Activated CD8-positive, alpha-beta T cell treated with anti-CD3 and anti-CD28 coated beads, Interleukin-2, amount 10 ng/mL, durations not matched to agents 7 days and 5 days (primary cell): ENCODE results near the gene POU2AF2. TPM values are rescaled to one million over a fixed set of nuclear protein-coding genes. Genes with fewer than 3 reads are reported as not detected.
"Not testable (repeated sequence)": the region's sequence is repeated elsewhere in the genome, so short reads cannot be mapped to it uniquely, and the experiment has no call there.

Experiments used
- ATAC-seq: fragments of 150-1000 bp; cut with Tn5 transposase; one replicate; pipeline ENCODE4 v1.10.0; 2021; ENCODE audit warnings: moderate library complexity
- CTCF ChIA-PET: fragments of 350-600 bp; sonication (Branson Sonifier 250); formaldehyde crosslinking; loops from one replicate; lab custom pipeline; 2021; ENCODE audit warnings: antibody characterized with exemption; lab: Charles Lee
- POLR2A ChIA-PET: fragments of 350-600 bp; sonication (Branson Sonifier 250); formaldehyde crosslinking; loops from one replicate; lab custom pipeline; 2021; ENCODE audit warnings: antibody characterized with exemption; lab: Charles Lee
- DNase-seq: peaks from one replicate; pipeline ENCODE4 v3.0.0-alpha.2; 2020
- H3K27ac Mint-ChIP-seq: one replicate; pipeline ENCODE4 v1.8.0; 2021; ENCODE audit warnings: mild to moderate bottlenecking, mixed read lengths
- H3K27me3 Mint-ChIP-seq: one replicate; pipeline ENCODE4 v1.8.0; 2021; ENCODE audit warnings: low read depth, mixed read lengths
- H3K36me3 Mint-ChIP-seq: one replicate; pipeline ENCODE4 v1.8.0; 2021; ENCODE audit warnings: low read depth, mixed read lengths
- H3K4me1 Mint-ChIP-seq: one replicate; pipeline ENCODE4 v1.8.0; 2021; ENCODE audit warnings: low read depth, mixed read lengths
- H3K4me3 Mint-ChIP-seq: one replicate; pipeline ENCODE4 v1.8.0; 2021; ENCODE audit warnings: mild to moderate bottlenecking, mixed read lengths
- H3K9me3 Mint-ChIP-seq: one replicate; pipeline ENCODE4 v1.8.0; 2022; ENCODE audit warnings: mixed read lengths; ENCODE audit not compliant: insufficient read depth
- total RNA-seq, 2 experiments: library from RNA; stranded (reverse); gene quantifications; one replicate each; pipeline ENCODE4 v1.2.3, GENCODE V29; 2021

POU2AF2 gene
- total RNA-seq, 2 experiments from 2014 or later = not detected

DNA sequence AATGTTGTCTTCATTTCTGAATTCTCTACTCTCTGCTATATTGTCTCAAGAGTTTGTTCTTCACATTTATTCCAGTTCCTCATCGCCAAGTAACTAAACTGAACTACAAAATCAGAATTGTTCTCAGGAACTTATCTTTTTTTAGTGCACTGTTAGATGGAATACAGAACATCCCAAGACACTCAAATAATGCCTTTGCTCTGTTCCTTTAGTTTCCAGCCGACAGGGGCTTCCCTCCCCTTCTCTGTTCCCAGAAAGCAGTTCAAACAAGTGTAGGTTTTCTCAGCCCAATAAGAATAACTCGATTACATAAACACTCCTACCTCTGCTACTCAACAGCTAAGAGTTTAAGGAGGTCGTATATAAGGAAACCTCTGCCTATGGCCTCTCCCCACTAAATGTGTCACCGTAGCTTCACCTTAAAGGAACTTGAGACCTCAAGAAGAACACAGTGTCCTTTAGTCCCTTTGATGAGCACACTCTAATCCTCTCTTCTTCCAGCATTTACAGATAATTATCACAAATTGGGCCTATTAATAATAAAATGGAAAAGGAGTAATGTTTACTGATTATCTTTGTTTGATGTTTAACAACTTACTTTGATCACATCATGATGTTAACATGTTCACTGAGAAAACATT, 59.8 kb downstream of the POU2AF2 start:
- ChIA-PET CTCF (interaction anchor here (1.3 kb wide), 1 partner anchor 118 kb away, joined by 3 read pairs; no protein-coding TSS in a partner anchor), POLR2A (no interaction called here)

DNA sequence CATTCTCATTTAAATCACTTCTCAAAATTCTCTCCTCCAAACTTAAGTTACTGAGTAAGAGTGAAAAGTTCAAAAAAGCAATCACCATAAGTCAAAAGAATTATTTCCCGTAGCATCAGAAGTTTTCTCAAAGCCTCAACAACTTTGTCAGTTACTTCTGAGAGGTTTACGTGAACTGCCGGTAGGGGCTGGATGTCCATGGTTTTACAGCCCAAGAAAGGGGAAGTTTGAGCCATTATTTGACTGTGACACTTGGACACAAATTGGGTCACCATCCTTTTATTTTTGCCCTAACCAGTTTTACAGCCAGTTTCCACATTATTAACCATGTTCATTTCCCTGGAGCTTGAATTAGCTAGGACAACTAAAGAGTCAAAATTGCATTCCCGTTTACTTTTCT, 60.4 kb downstream of the POU2AF2 start:
- Mint-ChIP-seq H3K36me3 (no peaks in the 10 kb centered on the region), H3K27me3 (peaks cover 40% of the 10 kb centered on the region), H3K4me1 (no peaks in the 10 kb centered on the region), H3K27ac (no peak overlapping the region), H3K4me3 (no peak overlapping the region), H3K9me3 (no peaks in the 10 kb centered on the region)
- ChIA-PET CTCF (no interaction called here), POLR2A (no interaction called here)
- DNase-seq (no peak), ATAC-seq (no peak)

More for the DNA sequence above, 59.8 kb downstream of the POU2AF2 start:
- Mint-ChIP-seq H3K36me3 (no peaks in the 10 kb centered on the region), H3K27ac (no peak overlapping the region), H3K4me3 (no peak overlapping the region), H3K9me3 (no peaks in the 10 kb centered on the region), H3K27me3 (peaks cover 46% of the 10 kb centered on the region), H3K4me1 (no peaks in the 10 kb centered on the region)
- no peak for ATAC-seq
- DNase-seq = no peak

DNA sequence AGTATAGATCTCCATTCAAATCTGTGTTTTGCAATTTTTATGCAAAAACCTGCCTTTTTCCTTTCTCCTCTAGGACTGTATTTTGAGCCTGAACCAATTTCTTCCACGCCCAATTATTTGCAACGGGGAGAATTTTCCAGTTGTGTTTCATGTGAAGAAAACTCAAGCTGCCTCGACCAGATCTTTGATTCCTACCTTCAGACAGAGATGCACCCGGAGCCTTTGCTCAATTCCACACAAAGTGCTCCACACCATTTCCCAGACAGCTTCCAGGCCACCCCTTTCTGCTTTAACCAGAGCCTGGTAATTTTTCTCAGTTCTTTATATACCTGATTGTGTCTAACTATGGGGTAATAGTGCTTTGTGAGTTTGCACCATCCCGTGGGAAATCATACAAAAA, 60.8 kb downstream of the POU2AF2 start:
- no peaks in the 10 kb centered on the region for H3K4me1 Mint-ChIP-seq
- no peaks in the 10 kb centered on the region for H3K36me3 Mint-ChIP-seq
- no peaks in the 10 kb centered on the region for H3K9me3 Mint-ChIP-seq
- H3K27me3 Mint-ChIP-seq = peaks cover 37% of the 10 kb centered on the region
- no peak for DNase-seq
- no peak overlapping the region for H3K27ac Mint-ChIP-seq
- CTCF ChIA-PET = no interaction called here
- ATAC-seq = no peak
- no peak overlapping the region for H3K4me3 Mint-ChIP-seq
- POLR2A ChIA-PET = no interaction called here

GRCh38 chr11:111307472-111308108, 62.1 kb downstream of the POU2AF2 start:
- Mint-ChIP-seq H3K4me1 (no peaks in the 10 kb centered on the region), H3K36me3 (no peaks in the 10 kb centered on the region), H3K4me3 (no peak overlapping the region), H3K27me3 (peaks cover 26% of the 10 kb centered on the region), H3K27ac (no peak overlapping the region), H3K9me3 (no peaks in the 10 kb centered on the region)
- DNase-seq (no peak), ATAC-seq (no peak)
- ChIA-PET CTCF (no interaction called here), POLR2A (no interaction called here)

DNA sequence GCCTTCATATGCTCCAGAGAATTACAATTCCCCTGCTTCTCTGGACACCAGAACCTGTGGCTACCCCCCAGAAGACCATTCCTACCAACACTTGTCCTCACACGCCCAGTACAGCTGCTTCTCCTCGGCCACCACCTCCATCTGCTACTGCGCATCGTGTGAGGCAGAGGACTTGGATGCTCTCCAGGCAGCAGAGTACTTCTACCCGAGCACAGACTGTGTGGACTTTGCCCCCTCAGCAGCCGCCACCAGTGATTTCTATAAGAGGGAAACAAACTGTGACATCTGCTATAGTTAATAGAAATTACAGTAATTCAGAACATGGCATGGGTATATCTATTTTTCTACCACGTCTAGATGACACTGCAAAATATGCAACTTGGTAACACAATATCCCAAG, 62.6 kb downstream of the POU2AF2 start:
- ATAC-seq (no peak), DNase-seq (peak; percentile 6)
- Mint-ChIP-seq H3K9me3 (no peaks in the 10 kb centered on the region), H3K36me3 (no peaks in the 10 kb centered on the region), H3K4me3 (no peak overlapping the region), H3K27ac (no peak overlapping the region), H3K4me1 (no peaks in the 10 kb centered on the region), H3K27me3 (peaks cover 23% of the 10 kb centered on the region)
- ChIA-PET POLR2A (no interaction called here), CTCF (no interaction called here)

DNA sequence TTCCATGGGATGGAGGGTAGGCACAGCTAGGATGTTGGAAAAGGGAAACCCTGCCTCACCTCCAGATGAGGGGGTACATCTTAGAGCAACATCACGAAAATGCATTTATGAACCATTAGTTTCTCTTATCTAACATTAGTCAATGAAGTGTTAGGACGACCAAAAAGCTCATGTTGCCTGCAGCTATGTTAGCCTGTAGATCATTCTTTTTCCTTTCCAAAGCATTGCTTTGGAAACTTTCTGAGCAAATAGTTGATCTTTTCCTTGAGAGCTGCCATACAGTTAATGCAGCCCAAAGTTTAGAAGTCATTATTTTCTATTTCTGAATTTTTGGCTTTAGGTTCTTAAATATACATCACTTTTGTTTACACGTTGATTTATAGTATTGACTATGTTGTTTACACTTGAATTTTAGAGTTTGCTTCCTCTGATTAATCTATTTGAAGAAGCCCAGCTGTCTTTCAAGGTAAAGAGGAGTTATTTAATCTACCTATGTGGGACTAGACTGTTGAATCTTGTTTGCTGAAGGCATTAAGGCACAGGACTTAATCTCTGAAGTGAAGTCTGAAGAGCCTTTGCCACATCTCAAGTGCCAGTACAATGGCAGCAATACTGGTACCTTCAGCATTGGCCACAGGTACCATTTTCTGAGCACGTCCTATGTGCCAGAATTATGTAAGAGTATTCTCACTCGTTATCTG, 63.8 kb downstream of the POU2AF2 start:
- DNase-seq = peak; percentile 9
- H3K27ac Mint-ChIP-seq = no peak overlapping the region
- ATAC-seq = no peak
- POLR2A ChIA-PET = no interaction called here
- no peaks in the 10 kb centered on the region for H3K36me3 Mint-ChIP-seq
- CTCF ChIA-PET = interaction anchor here (0.8 kb wide), 1 partner anchor 119 kb away, joined by 3 read pairs; no protein-coding TSS in a partner anchor
- H3K9me3 Mint-ChIP-seq = no peaks in the 10 kb centered on the region
- peaks cover 23% of the 10 kb centered on the region for H3K27me3 Mint-ChIP-seq
- H3K4me1 Mint-ChIP-seq = no peaks in the 10 kb centered on the region
- H3K4me3 Mint-ChIP-seq = no peak overlapping the region

DNA sequence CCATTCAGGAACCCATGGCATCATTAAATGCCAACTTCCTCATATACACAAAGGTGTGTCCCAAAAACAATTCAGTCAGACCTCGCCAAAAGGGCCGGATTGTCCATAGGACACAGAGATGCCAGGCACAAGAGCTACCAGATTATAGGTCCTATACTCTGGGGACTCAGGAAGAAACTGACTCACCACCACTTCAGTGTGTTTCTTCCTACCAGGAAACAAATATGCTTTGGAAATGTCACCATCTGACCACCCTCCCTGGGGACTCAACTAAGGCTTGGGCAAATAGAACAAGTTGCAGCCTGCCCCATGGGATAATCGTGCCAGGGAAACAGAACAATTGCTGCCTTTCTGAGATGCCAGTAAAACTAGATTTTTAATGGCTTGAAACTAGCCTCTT, 64.6 kb downstream of the POU2AF2 start:
- no peaks in the 10 kb centered on the region for H3K9me3 Mint-ChIP-seq
- H3K4me1 Mint-ChIP-seq = no peaks in the 10 kb centered on the region
- no peaks in the 10 kb centered on the region for H3K36me3 Mint-ChIP-seq
- CTCF ChIA-PET = interaction anchor here (1.7 kb wide), 1 partner anchor 119 kb away, joined by 7 read pairs; no protein-coding TSS in a partner anchor
- POLR2A ChIA-PET = no interaction called here
- ATAC-seq = no peak
- H3K27ac Mint-ChIP-seq = no peak overlapping the region
- peak; percentile 7 for DNase-seq
- H3K27me3 Mint-ChIP-seq = peaks cover 21% of the 10 kb centered on the region
- H3K4me3 Mint-ChIP-seq = no peak overlapping the region

DNA sequence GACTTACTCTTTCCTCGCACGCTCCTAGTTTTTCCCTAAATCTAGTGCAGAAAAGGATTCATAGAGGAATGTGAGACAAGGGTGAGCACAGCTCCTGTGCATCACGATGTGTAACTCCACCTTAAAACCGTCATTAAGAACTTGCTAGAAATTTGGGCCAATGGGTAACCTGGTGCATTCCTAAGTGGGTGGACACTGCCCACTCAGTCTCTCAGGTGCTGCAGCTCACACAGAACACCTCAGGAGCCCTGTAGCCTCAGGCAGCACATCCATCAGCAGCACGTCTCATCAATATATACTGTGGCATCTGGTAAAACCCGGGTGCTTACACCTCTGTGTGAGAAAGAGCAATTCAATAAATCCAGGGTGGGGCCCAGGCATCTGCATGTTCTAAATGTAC, 65.2 kb downstream of the POU2AF2 start:
- Mint-ChIP-seq H3K36me3 (no peaks in the 10 kb centered on the region), H3K4me1 (no peaks in the 10 kb centered on the region), H3K27ac (no peak overlapping the region), H3K9me3 (no peaks in the 10 kb centered on the region), H3K27me3 (peaks cover 24% of the 10 kb centered on the region), H3K4me3 (no peak overlapping the region)
- CTCF ChIA-PET = interaction anchor here (1.7 kb wide), 1 partner anchor 119 kb away, joined by 7 read pairs; no protein-coding TSS in a partner anchor
- POLR2A ChIA-PET = no interaction called here
- peak; percentile 8 for DNase-seq
- no peak for ATAC-seq

DNA sequence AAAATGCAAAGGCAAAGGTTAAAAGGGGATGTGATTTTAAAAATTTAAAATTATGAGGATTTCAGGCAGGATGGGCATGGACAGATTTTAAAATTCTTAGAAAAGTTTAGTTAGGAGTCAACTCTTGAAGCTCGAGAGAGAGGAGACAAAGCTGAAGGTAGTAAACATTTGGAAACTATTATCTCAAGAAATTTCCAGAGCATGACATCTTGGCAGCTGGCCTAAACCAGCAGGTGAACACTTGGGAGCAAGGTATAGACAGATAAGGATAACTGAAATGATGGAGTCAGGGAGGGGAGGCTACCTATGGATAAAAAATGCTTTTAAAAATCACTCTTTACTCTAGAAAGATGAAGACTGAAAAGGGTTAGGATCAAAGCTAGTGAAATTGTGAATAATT, 66.6 kb downstream of the POU2AF2 start:
- Mint-ChIP-seq H3K4me1 (no peaks in the 10 kb centered on the region), H3K27ac (no peak overlapping the region), H3K4me3 (no peak overlapping the region), H3K9me3 (no peaks in the 10 kb centered on the region), H3K27me3 (peaks cover 25% of the 10 kb centered on the region), H3K36me3 (no peaks in the 10 kb centered on the region)
- ChIA-PET POLR2A (interaction anchor here (1.3 kb wide), 1 partner anchor 13 kb away, joined by 4 read pairs; the partner anchor contains the start of gene POU2AF3), CTCF (interaction anchor here (1.7 kb wide), 1 partner anchor 117 kb away, joined by 7 read pairs; no protein-coding TSS in a partner anchor)
- DNase-seq (no peak), ATAC-seq (no peak)

DNA sequence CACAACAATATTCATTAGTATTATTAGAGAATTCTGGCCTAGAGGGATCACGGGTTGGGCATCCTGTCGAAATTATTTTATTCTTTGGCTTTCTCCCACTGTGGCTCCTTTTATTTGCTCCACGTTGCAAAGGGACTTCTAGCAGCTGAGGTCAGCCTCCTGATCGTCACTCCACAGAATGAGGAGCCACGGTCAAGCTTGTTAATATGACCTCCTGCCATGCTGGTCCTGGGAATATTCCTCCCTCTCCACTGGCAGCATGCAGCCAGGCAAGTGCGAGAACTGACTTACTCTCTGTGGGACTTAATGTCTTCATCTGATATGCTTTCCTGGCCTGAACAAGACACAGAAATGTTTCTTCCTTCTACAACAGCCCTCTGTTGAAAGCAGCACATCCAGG, 73.8 kb downstream of the POU2AF2 start:
- Mint-ChIP-seq H3K27me3 (peaks cover 25% of the 10 kb centered on the region), H3K36me3 (no peaks in the 10 kb centered on the region), H3K9me3 (no peaks in the 10 kb centered on the region), H3K4me3 (no peak overlapping the region), H3K27ac (no peak overlapping the region), H3K4me1 (no peaks in the 10 kb centered on the region)
- CTCF ChIA-PET = interaction anchor here (1.2 kb wide), 1 partner anchor 109 kb away, joined by 3 read pairs; no protein-coding TSS in a partner anchor
- DNase-seq (peak; percentile 17), ATAC-seq (no peak)
- POLR2A ChIA-PET = no interaction called here

DNA sequence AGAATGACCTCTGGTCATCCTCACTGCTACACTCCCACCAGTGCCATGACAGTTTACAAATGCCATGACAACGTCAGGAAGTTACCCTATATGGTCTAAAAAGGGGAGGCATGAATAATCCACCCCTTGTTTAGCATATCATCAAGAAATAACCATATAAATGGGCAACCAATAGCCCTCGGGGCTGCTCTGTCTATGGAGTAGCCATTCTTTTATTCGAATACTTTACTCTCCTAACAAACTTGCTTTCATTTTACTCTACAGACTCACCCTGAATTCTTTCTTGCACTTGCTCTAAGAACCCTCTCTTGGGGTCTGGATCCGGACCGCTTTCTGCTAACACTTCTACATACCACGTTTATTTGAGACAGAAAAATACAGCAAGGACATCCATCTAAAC, 74.7 kb downstream of the POU2AF2 start:
- H3K27me3 Mint-ChIP-seq = peaks cover 22% of the 10 kb centered on the region
- POLR2A ChIA-PET, DNase-seq, H3K4me3 Mint-ChIP-seq, H3K4me1 Mint-ChIP-seq, H3K36me3 Mint-ChIP-seq, ATAC-seq, H3K27ac Mint-ChIP-seq, H3K9me3 Mint-ChIP-seq: not testable (repeated sequence)
- CTCF ChIA-PET = interaction anchor here (0.9 to 1.2 kb wide), 2 partner anchors 108 to 109 kb away, joined by 3 read pairs; no protein-coding TSS in a partner anchor
